IMR-90 (cell line): ENCODE measurements around the gene TMEM135. TPM values are rescaled to one million over a fixed set of nuclear protein-coding genes. Genes with fewer than 3 reads are reported as not detected.

Source experiments
- ATAC-seq: fragments of 200-7000 bp; cut with Tn5 transposase; 2 replicates; pipeline ENCODE4 v1.9.1; 2020; ENCODE audit warnings: low read depth, mild to moderate bottlenecking, moderate library complexity
- BruUV-seq: library from RNA; stranded (reverse); fragments of 400-500 nt; replicated peaks from 2 replicates; lab custom pipeline; 2021; lab: Mats Ljungman, UMichigan
- CTCF ChIA-PET: fragments of 300-600 bp; formaldehyde crosslinking; extraction: SDS; loops from one replicate; lab custom pipeline; 2021; ENCODE audit warnings: antibody characterized with exemption; lab: Yijun Ruan, JAX
- POLR2A ChIA-PET: fragments of 300-600 bp; sonication (Branson Sonifier 250); formaldehyde crosslinking; loops from one replicate; lab custom pipeline; 2022; ENCODE audit warnings: antibody characterized with exemption; ENCODE audit not compliant: unreplicated experiment; lab: Charles Lee
- DNase-seq: peaks from one replicate; pipeline ENCODE4 v3.0.0; 2013
- H2AFZ ChIP-seq: replicated peaks from 2 replicates; pipeline ENCODE3; 2013; ENCODE audit warnings: low read length, mild to moderate bottlenecking; ENCODE audit not compliant: poor library complexity
- H2AK5ac ChIP-seq: 2 replicates; pipeline ENCODE4 v1.6.1; 2013; ENCODE audit warnings: low read depth, low read length, inconsistent platforms
- H2AK9ac ChIP-seq: replicated peaks from 2 replicates; pipeline ENCODE3; 2013; ENCODE audit warnings: mild to moderate bottlenecking, low read depth, low read length, moderate library complexity; ENCODE audit not compliant: poor library complexity
- H2BK120ac ChIP-seq: 2 replicates; pipeline ENCODE4 v1.6.1; 2013; ENCODE audit warnings: low read depth, low read length, inconsistent platforms
- H2BK15ac ChIP-seq: 3 replicates; pipeline ENCODE4 v1.6.1; 2013; ENCODE audit warnings: low read depth, low read length, inconsistent platforms
- H2BK20ac ChIP-seq: 2 replicates; pipeline ENCODE4 v1.6.1; 2013; ENCODE audit warnings: low read depth, mild to moderate bottlenecking, inconsistent platforms, low read length, moderate library complexity
- H2BK5ac ChIP-seq: 2 replicates; pipeline ENCODE4 v1.6.1; 2013; ENCODE audit warnings: mild to moderate bottlenecking, low read depth, low read length, inconsistent platforms; ENCODE audit not compliant: poor library complexity, severe bottlenecking
- H3K14ac ChIP-seq: replicated peaks from 2 replicates; pipeline ENCODE4 v1.6.1; 2013; ENCODE audit warnings: low read depth, low read length, inconsistent platforms
- H3K18ac ChIP-seq: 2 replicates; pipeline ENCODE4 v1.6.1; 2013; ENCODE audit warnings: low read depth, low read length, control low read depth
- H3K23ac ChIP-seq: 2 replicates; pipeline ENCODE4 v1.6.1; 2013; ENCODE audit warnings: low read depth, low read length, inconsistent platforms
- H3K27ac ChIP-seq: 2 replicates; pipeline ENCODE4 v1.5.1; 2013; ENCODE audit warnings: mild to moderate bottlenecking, control low read depth, low read length; ENCODE audit not compliant: insufficient read depth
- H3K27me3 ChIP-seq: 2 replicates; pipeline ENCODE4 v1.6.1; 2013; ENCODE audit warnings: low read length; ENCODE audit not compliant: control insufficient read depth, insufficient read depth
- H3K36me3 ChIP-seq: 2 replicates; pipeline ENCODE4 v1.6.1; 2013; ENCODE audit warnings: low read length, mixed read lengths; ENCODE audit not compliant: control insufficient read depth, insufficient read depth
- H3K4ac ChIP-seq: 2 replicates; pipeline ENCODE4 v1.6.1; 2013; ENCODE audit warnings: low read depth, low read length, inconsistent platforms
- H3K4me1 ChIP-seq: 2 replicates; pipeline ENCODE4 v1.6.1; 2013; ENCODE audit warnings: low read length, mixed read lengths; ENCODE audit not compliant: control insufficient read depth, insufficient read depth
- H3K4me2 ChIP-seq: 2 replicates; pipeline ENCODE4 v1.6.1; 2013; ENCODE audit warnings: low read depth, mild to moderate bottlenecking, control low read depth, low read length, moderate library complexity
- H3K4me3 ChIP-seq: 2 replicates; pipeline ENCODE4 v1.5.1; 2013; ENCODE audit warnings: low read depth, mild to moderate bottlenecking, control low read depth, low read length, moderate library complexity; ENCODE audit not compliant: insufficient read depth
- H3K56ac ChIP-seq: 2 replicates; pipeline ENCODE4 v1.6.1; 2013; ENCODE audit warnings: low read length, inconsistent platforms; ENCODE audit not compliant: insufficient read depth; ENCODE audit errors: extremely low read depth
- H3K79me1 ChIP-seq, 2 experiments: 2 replicates each; pipeline ENCODE4 v1.6.1; 2013; ENCODE audit warnings: low read length in 2 of 2, inconsistent platforms in 1 of 2, low read depth in 1 of 2
- H3K9ac ChIP-seq: 2 replicates; pipeline ENCODE4 v1.6.1; 2013; ENCODE audit warnings: low read depth, low read length, control low read depth
- H3K9me1 ChIP-seq: 2 replicates; pipeline ENCODE4 v1.6.1; 2013; ENCODE audit warnings: low read length, inconsistent platforms; ENCODE audit not compliant: insufficient read depth
- H3K9me3 ChIP-seq: 2 replicates; pipeline ENCODE4 v1.6.1; 2013; ENCODE audit warnings: low read length; ENCODE audit not compliant: control insufficient read depth, insufficient read depth
- H4K20me1 ChIP-seq: 2 replicates; pipeline ENCODE4 v1.6.1; 2013; ENCODE audit warnings: low read length, inconsistent platforms; ENCODE audit not compliant: insufficient read depth
- H4K5ac ChIP-seq: 2 replicates; pipeline ENCODE4 v1.6.1; 2013; ENCODE audit warnings: mild to moderate bottlenecking, low read depth, low read length, control low read depth
- H4K8ac ChIP-seq, 2 experiments: 2 replicates each; pipeline ENCODE4 v1.6.1; 2013; ENCODE audit warnings: low read depth in 2 of 2, low read length in 2 of 2, control low read depth in 1 of 2, inconsistent platforms in 1 of 2
- H4K91ac ChIP-seq: 2 replicates; pipeline ENCODE4 v1.6.1; 2013; ENCODE audit warnings: low read depth, low read length, inconsistent platforms; ENCODE audit not compliant: insufficient read depth
- BHLHE40 ChIP-seq: fragments of 150-350 bp; IDR thresholded peaks from 2 replicates; pipeline ENCODE4 v1.6.1; 2016; ENCODE audit warnings: mild to moderate bottlenecking, low read depth, low read length
- CHD1 ChIP-seq: IDR thresholded peaks from 2 replicates; pipeline ENCODE4 v1.6.1; 2012; ENCODE audit warnings: low read depth, low read length, improper control_type of control experiment
- ELK1 ChIP-seq: fragments of 150-350 bp; IDR thresholded peaks from 2 replicates; pipeline ENCODE4 v1.6.1; 2016; ENCODE audit warnings: low read depth, mild to moderate bottlenecking, low read length, moderate library complexity, borderline replicate concordance
- FOS ChIP-seq: fragments of 150-350 bp; IDR thresholded peaks from 2 replicates; pipeline ENCODE4 v1.6.1; 2016; ENCODE audit warnings: low read depth, low read length
- MAFK ChIP-seq: IDR thresholded peaks from 2 replicates; pipeline ENCODE4 v1.6.1; 2012; ENCODE audit warnings: low read depth, low read length, improper control_type of control experiment
- MAZ ChIP-seq: IDR thresholded peaks from 2 replicates; pipeline ENCODE4 v1.6.1; 2012; ENCODE audit warnings: low read depth, mild to moderate bottlenecking, low read length, improper control_type of control experiment, moderate library complexity, borderline replicate concordance
- MXI1 ChIP-seq: IDR thresholded peaks from 2 replicates; pipeline ENCODE4 v1.6.1; 2012; ENCODE audit warnings: low read depth, mild to moderate bottlenecking, low read length, moderate library complexity, borderline replicate concordance
- POLR2A ChIP-seq: IDR thresholded peaks from 2 replicates; pipeline ENCODE4 v1.6.1; 2012; ENCODE audit warnings: mild to moderate bottlenecking, low read depth, low read length
- RAD21 ChIP-seq: IDR thresholded peaks from 2 replicates; pipeline ENCODE4 v1.6.1; 2012; ENCODE audit warnings: low read length, improper control_type of control experiment
- RCOR1 ChIP-seq: IDR thresholded peaks from 2 replicates; pipeline ENCODE4 v1.6.1; 2012; ENCODE audit warnings: mild to moderate bottlenecking, low read length, improper control_type of control experiment; ENCODE audit not compliant: insufficient replicate concordance
- RFX5 ChIP-seq: IDR thresholded peaks from 2 replicates; pipeline ENCODE4 v1.8.0; 2012; ENCODE audit warnings: low read depth, mild to moderate bottlenecking, low read length, moderate library complexity
- SMC3 ChIP-seq: fragments of 150-350 bp; IDR thresholded peaks from 2 replicates; pipeline ENCODE4 v1.6.1; 2016; ENCODE audit warnings: low read depth, mild to moderate bottlenecking, antibody characterized with exemption, low read length, moderate library complexity
- USF2 ChIP-seq: fragments of 150-350 bp; IDR thresholded peaks from 2 replicates; pipeline ENCODE4 v1.6.1; 2017; ENCODE audit warnings: mild to moderate bottlenecking, antibody characterized with exemption, low read length, low read depth
- WGBS, 2 experiments: methylation state at CpG; one replicate each; pipeline versions ENCODE4 v1.1.5 to v1.1.7; 2013; ENCODE audit warnings: missing lambda C conversion rate in 2 of 2; ENCODE audit not compliant: insufficient read length in 1 of 2; ENCODE audit errors: extremely low coverage in 2 of 2; 5-methylcytosine and 5-hydroxymethylcytosine counted together
- dilution Hi-C: fragments of 300-500 bp; cut with HindIII; formaldehyde crosslinking; loops from one replicate; pipeline ENCODE4 v1.14.3; 2018; ENCODE audit warnings: low sequenced_read_pairs; ENCODE audit not compliant: unreplicated experiment
- in situ Hi-C: fragments of 300-500 bp; cut with MboI; formaldehyde crosslinking; loops from 3 replicates; pipeline ENCODE4 v1.14.3; 2019; ENCODE audit warnings: low sequenced_read_pairs, inconsistent platforms, mixed read lengths
- intact Hi-C: fragments of 100-400 bp; cut with micrococcal nuclease; formaldehyde crosslinking; loops from 2 replicates; pipeline ENCODE4 v1.10.0; 2022
- polyA plus RNA-seq, 3 experiments: library from polyadenylated mRNA; depleted of rRNA; stranded (reverse); fragments of >200 nt; gene quantifications; 2 replicates each; pipeline ENCODE4 v1.2.3, GENCODE V29; 2012; ENCODE audit warnings: low replicate concordance in 1 of 3
- total RNA-seq: library from RNA; depleted of rRNA; stranded (reverse); fragments of >200 nt; gene quantifications from 2 replicates; pipeline ENCODE4 v1.2.3, GENCODE V29; 2012
- TF ChIP-seq, protein P1 (sequence below): conservative IDR thresholded peaks from 2 replicates; pipeline ENCODE4 v1.5.1; 2012; ENCODE audit warnings: mild to moderate bottlenecking, low read depth, low read length, improper control_type of control experiment

TMEM135 gene
- total and polyA plus RNA-seq, 2 of the 4 experiments (the other 2 are of a cell fraction): 3.9 to 5.9 TPM

DNA sequence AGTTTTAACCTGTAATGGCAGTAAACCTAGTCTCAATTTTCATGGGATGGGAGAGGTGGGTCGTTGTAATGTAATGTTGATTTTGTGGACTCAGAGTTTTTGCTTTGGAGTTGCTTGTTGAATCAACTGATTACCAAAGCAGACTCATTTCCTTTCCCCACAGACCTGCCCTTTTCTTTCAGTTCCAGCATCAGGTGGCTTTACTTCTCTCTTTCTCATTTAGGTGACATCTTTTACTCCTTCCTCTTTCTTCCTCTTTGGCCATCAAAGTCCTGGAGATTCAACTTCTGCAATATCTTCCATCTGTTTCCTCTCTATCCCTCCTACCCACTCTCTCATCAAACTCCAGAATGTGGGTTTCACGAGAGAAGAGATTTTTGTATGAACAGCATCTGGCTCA is 313.9 kb downstream of the TMEM135 start:
- CTCF ChIA-PET: interaction anchor here (0.8 to 1.5 kb wide), 3 partner anchors 69 to 86 kb away, joined by 3 to 4 read pairs (median 3); no protein-coding TSS in a partner anchor
- no CpG with 5 or more reads among the region's 2 CpGs for WGBS, 2 experiments
- intact Hi-C loops: loop anchor here (1.0 to 10.0 kb wide), 5 partner anchors 70 to 943 kb away; no protein-coding TSS in a partner anchor

More for the DNA sequence above, 313.9 kb downstream of the TMEM135 start:
- H3K9ac ChIP-seq: no peak overlapping the region
- H2BK5ac ChIP-seq: no peak overlapping the region
- no peaks in the 10 kb centered on the region for H3K9me1 ChIP-seq
- no peak for DNase-seq
- no peak overlapping the region for H3K4me2 ChIP-seq
- H3K18ac ChIP-seq: no peak overlapping the region
- H2AFZ ChIP-seq: no peak overlapping the region
- H3K4ac ChIP-seq: no peak overlapping the region
- no TSS peak for BruUV-seq
- H3K4me1 ChIP-seq: 0 out of 2 replicates have a peak, but pooled peaks cover 2% of the 10 kb centered on the region
- TF ChIP-seq MXI1 (no peak), RAD21 (no peak), SMC3 (no peak), MAFK (no peak), RFX5 (no peak), POLR2A (no peak), ELK1 (no peak), MAZ (no peak), RCOR1 (no peak), USF2 (no peak), FOS (no peak), CHD1 (no peak), BHLHE40 (no peak)
- TF ChIP-seq, protein P1, sequence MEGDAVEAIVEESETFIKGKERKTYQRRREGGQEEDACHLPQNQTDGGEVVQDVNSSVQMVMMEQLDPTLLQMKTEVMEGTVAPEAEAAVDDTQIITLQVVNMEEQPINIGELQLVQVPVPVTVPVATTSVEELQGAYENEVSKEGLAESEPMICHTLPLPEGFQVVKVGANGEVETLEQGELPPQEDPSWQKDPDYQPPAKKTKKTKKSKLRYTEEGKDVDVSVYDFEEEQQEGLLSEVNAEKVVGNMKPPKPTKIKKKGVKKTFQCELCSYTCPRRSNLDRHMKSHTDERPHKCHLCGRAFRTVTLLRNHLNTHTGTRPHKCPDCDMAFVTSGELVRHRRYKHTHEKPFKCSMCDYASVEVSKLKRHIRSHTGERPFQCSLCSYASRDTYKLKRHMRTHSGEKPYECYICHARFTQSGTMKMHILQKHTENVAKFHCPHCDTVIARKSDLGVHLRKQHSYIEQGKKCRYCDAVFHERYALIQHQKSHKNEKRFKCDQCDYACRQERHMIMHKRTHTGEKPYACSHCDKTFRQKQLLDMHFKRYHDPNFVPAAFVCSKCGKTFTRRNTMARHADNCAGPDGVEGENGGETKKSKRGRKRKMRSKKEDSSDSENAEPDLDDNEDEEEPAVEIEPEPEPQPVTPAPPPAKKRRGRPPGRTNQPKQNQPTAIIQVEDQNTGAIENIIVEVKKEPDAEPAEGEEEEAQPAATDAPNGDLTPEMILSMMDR: no peak
- no peak overlapping the region for H2BK15ac ChIP-seq
- no peak overlapping the region for H2AK9ac ChIP-seq
- H2BK20ac ChIP-seq: no peak overlapping the region; the same call in 1 of the 2 replicates
- H2AK5ac ChIP-seq: no peak overlapping the region
- H4K5ac ChIP-seq: no peak overlapping the region
- no peak overlapping the region for H3K56ac ChIP-seq
- POLR2A ChIA-PET: no interaction called here
- no peaks in the 10 kb centered on the region; the same call in 1 of the 2 replicates for H3K27me3 ChIP-seq
- H3K23ac ChIP-seq: no peak overlapping the region
- no peaks in the 10 kb centered on the region for H3K36me3 ChIP-seq
- no peak for ATAC-seq
- H4K91ac ChIP-seq: no peak overlapping the region
- no peaks in the 10 kb centered on the region for H4K20me1 ChIP-seq
- in situ Hi-C loops (loop anchor here (5.0 to 25.0 kb wide), 6 partner anchors 71 to 1511 kb away; no protein-coding TSS in a partner anchor), dilution Hi-C loops (no loop called here)
- no peaks in the 10 kb centered on the region for H3K9me3 ChIP-seq
- H3K27ac ChIP-seq: no peak overlapping the region
- no peak overlapping the region for H4K8ac ChIP-seq
- H3K79me1 ChIP-seq: no peaks in the 10 kb centered on the region
- H2BK120ac ChIP-seq: no peak overlapping the region
- H3K14ac ChIP-seq: no peak overlapping the region
- no peak overlapping the region for H3K4me3 ChIP-seq
